GM13977 (cell line): ENCODE measurements around the gene ABHD8.

ENCODE experiments used
- DNase-seq: peaks from one replicate; pipeline ENCODE4 v3.0.0; 2012; ENCODE audit warnings: low spot score
- in situ Hi-C: fragments of 300-500 bp; cut with MboI; formaldehyde crosslinking; loops from one replicate; pipeline ENCODE4 v1.12.0; 2022; ENCODE audit warnings: low sequenced_read_pairs, low pct_unique_long_range_greater_than_20kb, mixed read lengths, inconsistent platforms; ENCODE audit not compliant: unreplicated experiment
- TF ChIP-seq, protein P1 (sequence below): IDR thresholded peaks from 2 replicates; pipeline ENCODE4 v1.5.1; 2012; ENCODE audit warnings: mild to moderate bottlenecking, control low read depth; ENCODE audit not compliant: insufficient read depth; ENCODE audit errors: extremely low read depth, missing control alignments

ABHD8 gene

GRCh38 chr19:17255150-17255621, 48.0 kb downstream of the ABHD8 start:
- in situ Hi-C loops: no loop called here

DNA sequence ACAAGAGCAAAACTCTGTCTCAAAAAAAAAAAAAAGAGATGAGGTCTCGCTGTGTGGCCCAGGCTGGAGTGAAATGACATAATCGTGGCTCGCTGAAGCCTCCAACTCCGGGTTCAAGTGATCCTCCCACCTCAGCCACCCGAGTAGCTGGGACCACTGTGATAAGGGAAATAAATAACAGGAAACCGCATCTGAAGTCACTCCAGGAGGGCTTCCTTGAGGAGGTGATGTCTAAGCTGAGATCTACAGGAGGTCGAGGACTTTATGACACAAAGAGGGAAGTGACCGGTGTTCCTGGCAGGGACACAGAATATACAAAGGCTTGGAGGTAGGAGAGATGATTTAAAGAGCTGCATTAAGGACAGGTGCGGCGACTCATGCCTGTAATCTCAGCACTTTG, 48.6 kb downstream of the ABHD8 start:
- TF ChIP-seq, protein P1, sequence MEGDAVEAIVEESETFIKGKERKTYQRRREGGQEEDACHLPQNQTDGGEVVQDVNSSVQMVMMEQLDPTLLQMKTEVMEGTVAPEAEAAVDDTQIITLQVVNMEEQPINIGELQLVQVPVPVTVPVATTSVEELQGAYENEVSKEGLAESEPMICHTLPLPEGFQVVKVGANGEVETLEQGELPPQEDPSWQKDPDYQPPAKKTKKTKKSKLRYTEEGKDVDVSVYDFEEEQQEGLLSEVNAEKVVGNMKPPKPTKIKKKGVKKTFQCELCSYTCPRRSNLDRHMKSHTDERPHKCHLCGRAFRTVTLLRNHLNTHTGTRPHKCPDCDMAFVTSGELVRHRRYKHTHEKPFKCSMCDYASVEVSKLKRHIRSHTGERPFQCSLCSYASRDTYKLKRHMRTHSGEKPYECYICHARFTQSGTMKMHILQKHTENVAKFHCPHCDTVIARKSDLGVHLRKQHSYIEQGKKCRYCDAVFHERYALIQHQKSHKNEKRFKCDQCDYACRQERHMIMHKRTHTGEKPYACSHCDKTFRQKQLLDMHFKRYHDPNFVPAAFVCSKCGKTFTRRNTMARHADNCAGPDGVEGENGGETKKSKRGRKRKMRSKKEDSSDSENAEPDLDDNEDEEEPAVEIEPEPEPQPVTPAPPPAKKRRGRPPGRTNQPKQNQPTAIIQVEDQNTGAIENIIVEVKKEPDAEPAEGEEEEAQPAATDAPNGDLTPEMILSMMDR: no peak
- DNase-seq: no peak
- in situ Hi-C loops: no loop called here

More at GRCh38 chr19:17255150-17255621, 48.0 kb downstream of the ABHD8 start:
- TF ChIP-seq, protein P1: no peak
- DNase-seq: no peak

- TF ChIP-seq, protein P1: no peak
- in situ Hi-C loops: no loop called here
- no peak for DNase-seq
Observed at GRCh38 chr19:17249887-17250548, 53.2 kb downstream of the ABHD8 start.

- in situ Hi-C loops: no loop called here
- TF ChIP-seq, protein P1: no peak
- no peak for DNase-seq
Observed at GRCh38 chr19:17248011-17248776, 55.0 kb downstream of the ABHD8 start.

GRCh38 chr19:17246681-17247425, 56.4 kb downstream of the ABHD8 start:
- TF ChIP-seq, protein P1: no peak
- in situ Hi-C loops: no loop called here
- DNase-seq: no peak

GRCh38 chr19:17245535-17245984, 57.7 kb downstream of the ABHD8 start, which contains the start of gene NR2F6:
NR2F6 (minus strand) TSS chr19:17245919; CDS start chr19:17245220, 699 bp downstream.
- in situ Hi-C loops: no loop called here
- TF ChIP-seq, protein P1: no peak
- DNase-seq: no peak
